ENCODE data around the gene BLTP2. TPM values are rescaled to one million over a fixed set of nuclear protein-coding genes. Genes with fewer than 3 reads are reported as not detected.
A peak's percentile ranks its signal among the peaks of the same experiment; 100 is the strongest.

BLTP2 gene
- 41.4 TPM for polyA plus RNA-seq

- peaks cover 2% of the 10 kb centered on the region for H3K36me3 Mint-ChIP-seq
These were observed at the start of gene BLTP2 for GRCh38 chr17:28644787-28645575. TSS of gene BLTP2 (minus strand) at chr17:28645158. CDS start at chr17:28645056, 102 bp downstream.

GRCh38 chr17:28693869-28694268 is 48.9 kb upstream of the BLTP2 start:
- Mint-ChIP-seq H3K4me1 (no peaks in the 10 kb centered on the region), H3K9me3 (no peaks in the 10 kb centered on the region), H3K27me3 (no peaks in the 10 kb centered on the region), H3K4me3 (no peak overlapping the region), H3K36me3 (peaks cover 8% of the 10 kb centered on the region), H3K27ac (no peak overlapping the region)

More at GRCh38 chr17:28644787-28645575, at the start of gene BLTP2:
- no peaks in the 10 kb centered on the region for H3K27me3 Mint-ChIP-seq
- H3K4me3 Mint-ChIP-seq = peak within 1 kb of the TSS; percentile 93 to 98 (median 96)
- H3K4me1 Mint-ChIP-seq = peaks cover 30 to 33% (median 31%) of the 10 kb centered on the region in 3 donors
- H3K9me3 Mint-ChIP-seq = no peaks in the 10 kb centered on the region
- H3K27ac Mint-ChIP-seq = peak within 1 kb of the TSS; percentile 97 to 99 (median 98)

DNA sequence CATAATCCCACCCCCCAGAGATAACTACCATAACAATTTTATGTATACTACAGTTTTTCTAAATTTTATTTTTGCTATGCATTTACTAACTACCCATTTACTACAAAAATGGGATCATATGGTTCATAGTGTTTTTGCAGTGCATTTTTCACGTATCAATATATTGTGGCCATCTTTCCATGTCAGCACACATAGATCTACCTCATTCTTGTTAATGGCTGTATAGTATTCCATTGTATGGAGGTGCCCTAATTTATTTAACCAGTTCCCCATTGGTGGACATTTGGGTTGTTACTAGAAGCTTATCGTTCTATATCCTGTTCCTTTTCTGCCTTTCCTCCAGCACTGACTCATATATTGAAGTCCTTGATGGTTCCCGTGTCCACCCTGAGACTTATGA is 44.1 kb upstream of the BLTP2 start:
- Mint-ChIP-seq H3K4me1 (no peaks in the 10 kb centered on the region), H3K4me3 (no peak overlapping the region), H3K9me3 (no peaks in the 10 kb centered on the region), H3K27me3 (no peaks in the 10 kb centered on the region), H3K27ac (no peak overlapping the region), H3K36me3 (peaks cover 19% of the 10 kb centered on the region)

DNA sequence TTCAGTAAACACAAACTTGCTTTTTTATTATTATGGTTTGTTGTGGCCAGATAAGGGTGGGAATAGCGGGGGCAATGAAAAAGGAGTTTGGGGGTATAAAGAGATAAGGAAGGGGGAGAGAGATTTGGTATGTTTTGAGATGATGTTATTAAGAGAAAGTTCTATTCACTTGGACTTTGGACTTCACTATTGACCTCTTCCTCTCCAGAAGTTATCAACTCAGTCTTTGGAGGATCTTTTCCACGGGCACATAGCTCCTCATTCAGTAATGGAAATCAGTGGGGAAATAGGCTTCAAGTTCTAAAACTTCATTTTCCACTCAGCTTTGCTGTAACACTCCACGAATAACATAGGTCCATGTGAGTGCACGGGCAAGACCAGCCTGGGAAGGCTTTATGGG is 43.5 kb upstream of the BLTP2 start:
- Mint-ChIP-seq H3K27me3 (no peaks in the 10 kb centered on the region), H3K9me3 (no peaks in the 10 kb centered on the region), H3K36me3 (peaks cover 19% of the 10 kb centered on the region), H3K27ac (peak overlapping the region in 1 of 3 donors; percentile 67), H3K4me1 (no peaks in the 10 kb centered on the region), H3K4me3 (no peak overlapping the region)

- Mint-ChIP-seq H3K36me3 (peaks cover 19% of the 10 kb centered on the region), H3K4me3 (no peak overlapping the region), H3K27ac (no peak overlapping the region), H3K9me3 (no peaks in the 10 kb centered on the region), H3K27me3 (no peaks in the 10 kb centered on the region), H3K4me1 (no peaks in the 10 kb centered on the region)
These were observed 41.3 kb upstream of the BLTP2 start for GRCh38 chr17:28686296-28686695.

DNA sequence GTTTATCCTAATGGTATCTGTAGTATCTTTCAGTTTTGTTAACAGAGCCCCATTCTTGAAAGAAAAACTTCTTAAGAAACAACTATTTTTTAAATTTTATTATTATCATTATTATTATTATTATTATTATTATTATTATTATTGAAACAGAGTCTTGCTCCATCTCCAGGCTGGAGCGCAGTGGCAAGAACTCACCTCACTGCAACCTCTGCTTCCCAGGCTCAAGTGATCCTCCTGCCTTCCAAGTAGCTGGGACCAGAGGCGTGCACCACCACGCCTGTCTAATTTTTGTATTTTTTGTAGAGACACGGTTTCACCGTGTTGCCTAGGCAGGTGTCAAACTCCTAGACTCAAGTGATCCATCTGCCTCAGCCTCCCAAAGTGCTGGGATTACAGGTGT is 40.4 kb upstream of the BLTP2 start:
- Mint-ChIP-seq H3K4me1 (no peaks in the 10 kb centered on the region), H3K27ac (no peak overlapping the region), H3K36me3 (peaks cover 19% of the 10 kb centered on the region), H3K4me3 (no peak overlapping the region), H3K27me3 (no peaks in the 10 kb centered on the region), H3K9me3 (no peaks in the 10 kb centered on the region)

DNA sequence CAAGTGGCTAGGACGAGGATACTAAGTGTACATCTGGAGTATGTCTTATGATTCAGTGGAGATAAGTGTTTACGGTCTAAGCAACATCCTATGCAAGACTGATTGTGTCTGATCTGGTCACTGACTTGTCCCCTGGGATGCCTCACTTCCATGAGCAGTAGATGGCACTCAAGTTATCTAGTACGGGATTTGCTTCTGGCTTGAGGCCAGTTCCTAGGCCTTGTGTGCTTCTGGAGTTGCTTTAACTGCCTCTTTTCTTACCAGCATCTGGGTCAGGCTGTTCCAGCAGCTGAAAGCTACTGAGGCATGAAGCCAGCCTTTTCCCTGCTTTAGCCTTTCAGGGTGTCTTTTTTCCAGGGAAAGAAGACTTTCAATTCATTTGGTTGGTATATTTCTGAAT is 40.0 kb upstream of the BLTP2 start:
- H3K4me3 Mint-ChIP-seq = no peak overlapping the region
- peak overlapping the region in 1 of 3 donors; percentile 96 for H3K27ac Mint-ChIP-seq
- H3K36me3 Mint-ChIP-seq = peaks cover 18% of the 10 kb centered on the region
- no peaks in the 10 kb centered on the region for H3K4me1 Mint-ChIP-seq
- no peaks in the 10 kb centered on the region for H3K9me3 Mint-ChIP-seq
- no peaks in the 10 kb centered on the region for H3K27me3 Mint-ChIP-seq

- no peaks in the 10 kb centered on the region for H3K9me3 Mint-ChIP-seq
- H3K4me3 Mint-ChIP-seq = no peak overlapping the region
- no peak overlapping the region for H3K27ac Mint-ChIP-seq
- H3K27me3 Mint-ChIP-seq = no peaks in the 10 kb centered on the region
- no peaks in the 10 kb centered on the region for H3K4me1 Mint-ChIP-seq
- H3K36me3 Mint-ChIP-seq = peaks cover 5% of the 10 kb centered on the region
These were observed 37.7 kb upstream of the BLTP2 start for GRCh38 chr17:28682655-28683054.

DNA sequence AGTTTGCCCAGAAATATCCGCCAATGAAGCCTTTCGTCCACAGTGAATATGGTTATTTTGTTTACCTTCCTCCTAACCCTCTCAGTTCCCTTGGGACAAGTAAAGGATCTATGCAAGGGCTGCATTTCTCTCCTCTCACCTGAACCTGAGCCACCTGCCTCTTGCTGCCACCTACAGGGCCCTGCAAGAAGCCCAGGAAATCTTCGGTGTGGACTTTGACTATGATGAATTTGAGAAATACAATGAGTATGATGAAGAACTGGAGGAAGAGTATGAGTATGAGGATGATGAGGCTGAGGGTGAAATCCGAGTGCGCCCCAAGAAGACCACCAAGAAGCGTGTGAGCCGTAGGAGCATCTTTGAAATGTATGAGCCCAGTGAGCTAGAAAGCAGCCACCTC is 31.0 kb upstream of the BLTP2 start:
- H3K4me3 Mint-ChIP-seq = no peak overlapping the region

GRCh38 chr17:28675490-28675889 is 30.5 kb upstream of the BLTP2 start:
- H3K4me3 Mint-ChIP-seq = no peak overlapping the region
- H3K4me1 Mint-ChIP-seq = peaks cover 0 to 6% (median 0%) of the 10 kb centered on the region in 3 donors
- peaks cover 6% of the 10 kb centered on the region for H3K36me3 Mint-ChIP-seq
- no peaks in the 10 kb centered on the region for H3K27me3 Mint-ChIP-seq
- H3K27ac Mint-ChIP-seq = no peak overlapping the region
- no peaks in the 10 kb centered on the region for H3K9me3 Mint-ChIP-seq

More for the DNA sequence above, 31.0 kb upstream of the BLTP2 start:
- H3K36me3 Mint-ChIP-seq = peaks cover 6% of the 10 kb centered on the region
- peaks cover 0 to 4% (median 0%) of the 10 kb centered on the region in 3 donors for H3K4me1 Mint-ChIP-seq
- no peaks in the 10 kb centered on the region for H3K27me3 Mint-ChIP-seq
- H3K27ac Mint-ChIP-seq = no peak overlapping the region
- H3K9me3 Mint-ChIP-seq = no peaks in the 10 kb centered on the region

- Mint-ChIP-seq H3K27ac (no peak overlapping the region), H3K4me1 (peaks cover 10 to 23% (median 17%) of the 10 kb centered on the region in 3 donors), H3K4me3 (no peak overlapping the region), H3K27me3 (no peaks in the 10 kb centered on the region), H3K36me3 (peaks cover 5% of the 10 kb centered on the region), H3K9me3 (no peaks in the 10 kb centered on the region)
These were observed 25.0 kb upstream of the BLTP2 start for GRCh38 chr17:28669918-28670317.

DNA sequence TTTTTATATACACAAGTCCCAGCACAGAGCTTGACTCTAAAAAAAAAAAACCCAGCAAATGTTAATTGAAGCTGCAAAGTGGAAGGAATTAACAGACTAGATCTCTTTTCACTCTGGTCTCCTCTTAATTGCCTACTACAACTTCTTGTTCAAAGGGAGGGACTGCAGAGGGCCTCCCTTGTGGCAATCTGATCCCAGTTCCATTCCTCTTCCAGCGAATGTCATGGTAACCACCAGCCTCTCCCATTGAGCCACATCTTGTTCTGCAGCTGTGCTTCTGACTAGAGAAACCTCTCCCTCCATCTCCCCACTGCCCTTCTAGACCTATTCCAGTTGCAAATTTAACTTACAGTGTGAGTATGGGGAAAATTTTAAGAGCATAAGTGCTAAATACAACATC is 22.9 kb upstream of the BLTP2 start:
- H3K27ac Mint-ChIP-seq = peak overlapping the region in 2 of 3 donors; percentile 24 to 46
- H3K9me3 Mint-ChIP-seq = no peaks in the 10 kb centered on the region
- peaks cover 27 to 44% (median 34%) of the 10 kb centered on the region in 3 donors for H3K4me1 Mint-ChIP-seq
- no peaks in the 10 kb centered on the region for H3K27me3 Mint-ChIP-seq
- peak overlapping the region in 1 of 4 donors; percentile 4 for H3K4me3 Mint-ChIP-seq
- peaks cover 3% of the 10 kb centered on the region for H3K36me3 Mint-ChIP-seq

DNA sequence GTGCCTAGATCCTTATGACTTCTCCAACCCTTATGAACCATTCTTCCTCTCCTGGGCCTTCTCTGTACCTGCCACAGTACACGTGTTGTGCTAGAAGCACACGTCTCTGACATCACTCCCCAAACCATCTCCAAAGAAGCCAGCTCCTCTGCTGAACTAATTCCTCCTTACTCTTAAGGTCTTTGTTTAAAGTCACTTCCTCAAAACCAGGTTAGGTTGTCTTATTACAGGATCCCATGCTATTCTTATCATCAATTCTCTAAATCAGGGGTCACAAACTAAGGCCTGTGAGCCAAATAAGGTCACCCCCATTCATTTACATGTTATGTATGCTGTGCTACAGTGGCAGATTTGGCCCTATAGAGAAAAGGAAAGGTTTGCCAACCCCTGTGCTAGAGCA is 21.0 kb upstream of the BLTP2 start:
- peak overlapping the region in 3 of 4 donors; percentile 42 to 66 (median 57) for H3K4me3 Mint-ChIP-seq
- peaks cover 5% of the 10 kb centered on the region for H3K36me3 Mint-ChIP-seq
- H3K4me1 Mint-ChIP-seq = peaks cover 35 to 56% (median 41%) of the 10 kb centered on the region in 3 donors
- H3K9me3 Mint-ChIP-seq = no peaks in the 10 kb centered on the region
- no peaks in the 10 kb centered on the region for H3K27me3 Mint-ChIP-seq
- no peak overlapping the region for H3K27ac Mint-ChIP-seq

DNA sequence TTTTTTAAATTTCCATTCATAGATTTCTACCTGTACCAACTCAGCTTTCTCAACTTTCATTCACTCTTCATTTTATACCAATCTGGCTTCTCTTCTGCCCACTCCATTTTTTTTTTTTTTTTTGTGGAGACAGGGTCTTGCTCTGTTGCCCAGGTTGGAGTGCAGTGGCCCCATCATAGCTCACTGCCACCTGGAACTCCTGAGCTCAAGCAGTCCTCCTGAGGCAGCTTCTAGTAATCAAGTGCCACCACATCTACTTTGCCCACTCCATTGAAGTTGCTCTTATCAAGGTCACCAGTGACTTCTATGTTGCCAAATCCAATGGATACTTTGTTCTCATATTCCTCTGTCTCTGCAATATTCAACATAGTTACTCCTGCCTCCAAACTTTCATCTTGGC is 18.8 kb upstream of the BLTP2 start:
- H3K27ac Mint-ChIP-seq = peak overlapping the region; percentile 100
- peak overlapping the region; percentile 99 to 100 (median 100) for H3K4me3 Mint-ChIP-seq
- no peaks in the 10 kb centered on the region for H3K9me3 Mint-ChIP-seq
- H3K27me3 Mint-ChIP-seq = no peaks in the 10 kb centered on the region
- H3K36me3 Mint-ChIP-seq = peaks cover 5% of the 10 kb centered on the region
- H3K4me1 Mint-ChIP-seq = peaks cover 43 to 61% (median 49%) of the 10 kb centered on the region in 3 donors

DNA sequence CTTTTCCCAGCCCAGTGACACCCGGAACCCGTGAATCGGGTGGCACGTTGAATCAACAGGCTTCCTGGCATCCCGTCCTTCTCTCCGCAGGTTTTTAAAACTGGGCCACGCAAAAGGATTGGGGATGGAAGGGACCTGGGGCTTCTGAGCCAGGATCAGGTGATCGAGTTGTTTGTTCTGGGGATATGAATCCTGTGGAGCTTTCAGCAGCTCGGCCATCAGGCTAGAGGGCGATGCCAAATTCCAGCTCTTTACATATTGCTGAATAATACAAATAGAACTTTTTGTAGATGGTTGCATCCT is 17.5 kb upstream of the BLTP2 start:
- Mint-ChIP-seq H3K4me3 (peak overlapping the region; percentile 99 to 100 (median 100)), H3K9me3 (no peaks in the 10 kb centered on the region), H3K4me1 (peaks cover 38 to 52% (median 45%) of the 10 kb centered on the region in 3 donors), H3K27me3 (no peaks in the 10 kb centered on the region), H3K27ac (peak overlapping the region; percentile 100), H3K36me3 (peaks cover 5% of the 10 kb centered on the region)
